Measurements from ENCODE around the gene GUCA2A. TPM values are rescaled to one million over a fixed set of nuclear protein-coding genes. Genes with fewer than 3 reads are reported as not detected.
A peak's percentile ranks its signal among the peaks of the same experiment; 100 is the strongest.

The GUCA2A gene
- total and polyA plus RNA-seq, 2 of the 13 experiments (the other 11 are each of a cell fraction or from before 2014, with no cell fraction given), result not detected

DNA sequence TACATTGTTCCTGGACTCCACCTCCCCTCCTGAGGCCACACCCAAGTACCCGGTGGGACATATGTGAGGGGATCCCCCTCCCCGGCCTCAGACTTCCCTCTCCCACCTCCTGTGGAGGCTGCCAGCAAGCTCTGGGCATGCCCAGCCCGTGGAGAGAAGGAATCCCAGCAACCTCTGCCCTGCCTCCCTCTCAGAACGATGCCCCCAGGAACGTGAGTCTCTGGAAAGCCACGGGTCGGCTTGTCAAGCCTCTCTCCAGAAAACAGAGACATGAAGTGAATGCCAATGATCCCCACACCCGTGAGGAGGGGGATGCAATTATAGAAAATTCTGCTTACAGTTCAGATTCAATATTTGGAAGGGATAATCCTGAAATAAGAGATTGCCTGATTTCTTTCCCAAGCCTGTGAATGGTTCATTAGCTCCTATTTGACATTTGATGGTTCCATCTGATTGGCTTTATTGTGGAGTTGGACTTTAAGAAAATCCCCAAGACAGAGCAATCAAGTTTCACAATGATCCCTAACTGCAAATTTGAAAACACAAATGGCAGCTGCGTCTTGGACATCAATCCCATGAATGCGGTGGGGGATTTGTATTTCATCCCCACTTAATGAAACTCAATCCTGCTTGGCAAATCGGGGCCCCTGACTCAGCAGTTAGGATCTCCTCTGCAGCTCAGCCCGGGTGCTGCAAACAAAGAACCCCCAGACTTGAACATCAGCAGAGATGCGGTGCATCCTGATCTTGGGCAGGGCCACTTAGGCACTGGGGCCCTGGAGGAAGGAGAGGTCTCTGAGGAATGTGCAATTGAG lies 20.4 kb downstream of the GUCA2A start:
- ChIA-PET CTCF (ENCODE audit: low intra/inter-chr PET ratio, low total read pairs) (no interaction called here), POLR2A (no interaction called here)
- no peak overlapping the region for H3K4me3 ChIP-seq (replicated peaks in 1 of 3; ENCODE audit: insufficient read depth in 1 of 3, low read depth in 2 of 3, low read length in 3 of 3)
- no peaks in the 10 kb centered on the region for H4K20me1 ChIP-seq (ENCODE audit: insufficient read depth, low read length)
- H3K4me1 ChIP-seq (ENCODE audit: insufficient read depth, low read length), result peaks cover 8% of the 10 kb centered on the region; the same call in 1 of the 2 replicates
- H3K9ac ChIP-seq (ENCODE audit: insufficient read depth, low read depth, low read length), result no peak overlapping the region
- no peak overlapping the region for H3K27ac ChIP-seq (ENCODE audit: extremely low read length, insufficient read depth, low read length)
- H3K4me2 ChIP-seq (ENCODE audit: low read depth, low read length), result no peak overlapping the region
- no peak for ATAC-seq
- peak in 1 of 2 experiments; percentile 18; a peak in 1 of 4 replicates for TF ChIP-seq MAFK (conservative IDR thresholded peaks at IDR 0.05 in 1 of 2, IDR thresholded peaks at IDR 0.05 in 1 of 2; ENCODE audit: low read length in 2 of 2)
- TF ChIP-seq, protein P1, sequence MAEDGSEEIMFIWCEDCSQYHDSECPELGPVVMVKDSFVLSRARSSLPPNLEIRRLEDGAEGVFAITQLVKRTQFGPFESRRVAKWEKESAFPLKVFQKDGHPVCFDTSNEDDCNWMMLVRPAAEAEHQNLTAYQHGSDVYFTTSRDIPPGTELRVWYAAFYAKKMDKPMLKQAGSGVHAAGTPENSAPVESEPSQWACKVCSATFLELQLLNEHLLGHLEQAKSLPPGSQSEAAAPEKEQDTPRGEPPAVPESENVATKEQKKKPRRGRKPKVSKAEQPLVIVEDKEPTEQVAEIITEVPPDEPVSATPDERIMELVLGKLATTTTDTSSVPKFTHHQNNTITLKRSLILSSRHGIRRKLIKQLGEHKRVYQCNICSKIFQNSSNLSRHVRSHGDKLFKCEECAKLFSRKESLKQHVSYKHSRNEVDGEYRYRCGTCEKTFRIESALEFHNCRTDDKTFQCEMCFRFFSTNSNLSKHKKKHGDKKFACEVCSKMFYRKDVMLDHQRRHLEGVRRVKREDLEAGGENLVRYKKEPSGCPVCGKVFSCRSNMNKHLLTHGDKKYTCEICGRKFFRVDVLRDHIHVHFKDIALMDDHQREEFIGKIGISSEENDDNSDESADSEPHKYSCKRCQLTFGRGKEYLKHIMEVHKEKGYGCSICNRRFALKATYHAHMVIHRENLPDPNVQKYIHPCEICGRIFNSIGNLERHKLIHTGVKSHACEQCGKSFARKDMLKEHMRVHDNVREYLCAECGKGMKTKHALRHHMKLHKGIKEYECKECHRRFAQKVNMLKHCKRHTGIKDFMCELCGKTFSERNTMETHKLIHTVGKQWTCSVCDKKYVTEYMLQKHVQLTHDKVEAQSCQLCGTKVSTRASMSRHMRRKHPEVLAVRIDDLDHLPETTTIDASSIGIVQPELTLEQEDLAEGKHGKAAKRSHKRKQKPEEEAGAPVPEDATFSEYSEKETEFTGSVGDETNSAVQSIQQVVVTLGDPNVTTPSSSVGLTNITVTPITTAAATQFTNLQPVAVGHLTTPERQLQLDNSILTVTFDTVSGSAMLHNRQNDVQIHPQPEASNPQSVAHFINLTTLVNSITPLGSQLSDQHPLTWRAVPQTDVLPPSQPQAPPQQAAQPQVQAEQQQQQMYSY (CRISPR knock-in tag; IDR thresholded peaks at IDR 0.05), result no peak
- in situ Hi-C loops (cut with HindIII; ENCODE audit: extremely low pct_ligation_motif_present, low pct_unique_long_range_greater_than_20kb), result loop anchor here (10.0 kb wide), 1 partner anchor 601 kb away; the partner anchor contains the start of gene CLDN19
- no peak overlapping the region for H2AFZ ChIP-seq (ENCODE audit: low read length)
- no peak for DNase-seq (ENCODE audit: low spot score)
- 27% methylated on average over 7 of the region's 13 CpGs for WGBS (ENCODE audit: low lambda C conversion rate)
- FAIRE-seq, result no peak
- H3K36me3 ChIP-seq (replicated peaks in 1 of 2; ENCODE audit: control insufficient read depth in 1 of 2, insufficient read depth in 2 of 2, low read length in 2 of 2), result no peaks in the 10 kb centered on the region
- H3K27me3 ChIP-seq (ENCODE audit: control insufficient read depth in 1 of 2, insufficient read depth in 2 of 2, low read length in 2 of 2), result peaks cover 3 to 46% of the 10 kb centered on the region in 2 experiments; a peak in 3 of 5 replicates
- intact Hi-C loops (cut with micrococcal nuclease; ENCODE audit: unreplicated experiment), result no loop called here
- no TSS peak for BruUV-seq (replicated peaks)
- H3K79me2 ChIP-seq (ENCODE audit: insufficient read depth, low read length), result no peaks in the 10 kb centered on the region
- H3K9me3 ChIP-seq (ENCODE audit: low read length), result no peaks in the 10 kb centered on the region

Measured in HepG2 (cell line).